Amniotic stem cell (primary cell): Measurements from ENCODE around the gene CD33.
"Not testable (repeated sequence)": the region's sequence is repeated elsewhere in the genome, so short reads cannot be mapped to it uniquely, and the experiment has no call there.

Experiments
- DNase-seq: peaks from one replicate; lab custom pipeline; 2025; lab: John Stamatoyannopoulos, UW

CD33 gene

GRCh38 chr19:51224898-51225393, at the start of gene CD33:
Gene CD33, plus strand, starts transcription at chr19:51225080. Its CDS starts 39 bp downstream, at chr19:51225119.
- not testable (repeated sequence) for DNase-seq

- no peak for DNase-seq
Observed at GRCh38 chr19:51179256-51179655, 45.6 kb upstream of the CD33 start.

- DNase-seq, result no peak
Observed at GRCh38 chr19:51181377-51181912, 43.4 kb upstream of the CD33 start.

- DNase-seq, result no peak
Observed at GRCh38 chr19:51181913-51182419, 42.9 kb upstream of the CD33 start.

GRCh38 chr19:51183629-51184028, 41.3 kb upstream of the CD33 start:
- DNase-seq, result no peak

- DNase-seq, result no peak
Observed at GRCh38 chr19:51185069-51185867, 39.6 kb upstream of the CD33 start.

GRCh38 chr19:51185868-51186215, 39.0 kb upstream of the CD33 start:
- no peak for DNase-seq

GRCh38 chr19:51186323-51186722, 38.6 kb upstream of the CD33 start:
- DNase-seq, result no peak

GRCh38 chr19:51187395-51188226, 37.3 kb upstream of the CD33 start:
- DNase-seq, result no peak

- DNase-seq, result no peak
Observed at GRCh38 chr19:51188227-51188559, 36.7 kb upstream of the CD33 start.

- no peak for DNase-seq
Observed at GRCh38 chr19:51192689-51193088, 32.2 kb upstream of the CD33 start.

GRCh38 chr19:51194527-51195315, 30.2 kb upstream of the CD33 start:
- DNase-seq, result no peak

GRCh38 chr19:51195316-51195586, 29.6 kb upstream of the CD33 start:
- DNase-seq, result no peak

GRCh38 chr19:51195616-51196015, 29.3 kb upstream of the CD33 start:
- DNase-seq, result no peak

- no peak for DNase-seq
Observed at GRCh38 chr19:51196181-51196580, 28.7 kb upstream of the CD33 start.

GRCh38 chr19:51198641-51199040, 26.2 kb upstream of the CD33 start:
- no peak for DNase-seq

- DNase-seq, result no peak
Observed at GRCh38 chr19:51200071-51200666, 24.7 kb upstream of the CD33 start.

- no peak for DNase-seq
Observed at GRCh38 chr19:51201712-51202111, 23.2 kb upstream of the CD33 start.

GRCh38 chr19:51203916-51204315, 21.0 kb upstream of the CD33 start:
- DNase-seq, result no peak

- DNase-seq, result no peak
Observed at GRCh38 chr19:51204321-51204720, 20.6 kb upstream of the CD33 start.

GRCh38 chr19:51207747-51208146, 17.1 kb upstream of the CD33 start:
- DNase-seq, result no peak
